GM19455 (cell line): ENCODE data around the gene TRIM66.

Experiments used
- ATAC-seq: cut with Tn5 transposase; IDR thresholded peaks from one replicate; pipeline ENCODE4 v1.9.1; 2021; ENCODE audit not compliant: unreplicated experiment

Gene TRIM66

DNA sequence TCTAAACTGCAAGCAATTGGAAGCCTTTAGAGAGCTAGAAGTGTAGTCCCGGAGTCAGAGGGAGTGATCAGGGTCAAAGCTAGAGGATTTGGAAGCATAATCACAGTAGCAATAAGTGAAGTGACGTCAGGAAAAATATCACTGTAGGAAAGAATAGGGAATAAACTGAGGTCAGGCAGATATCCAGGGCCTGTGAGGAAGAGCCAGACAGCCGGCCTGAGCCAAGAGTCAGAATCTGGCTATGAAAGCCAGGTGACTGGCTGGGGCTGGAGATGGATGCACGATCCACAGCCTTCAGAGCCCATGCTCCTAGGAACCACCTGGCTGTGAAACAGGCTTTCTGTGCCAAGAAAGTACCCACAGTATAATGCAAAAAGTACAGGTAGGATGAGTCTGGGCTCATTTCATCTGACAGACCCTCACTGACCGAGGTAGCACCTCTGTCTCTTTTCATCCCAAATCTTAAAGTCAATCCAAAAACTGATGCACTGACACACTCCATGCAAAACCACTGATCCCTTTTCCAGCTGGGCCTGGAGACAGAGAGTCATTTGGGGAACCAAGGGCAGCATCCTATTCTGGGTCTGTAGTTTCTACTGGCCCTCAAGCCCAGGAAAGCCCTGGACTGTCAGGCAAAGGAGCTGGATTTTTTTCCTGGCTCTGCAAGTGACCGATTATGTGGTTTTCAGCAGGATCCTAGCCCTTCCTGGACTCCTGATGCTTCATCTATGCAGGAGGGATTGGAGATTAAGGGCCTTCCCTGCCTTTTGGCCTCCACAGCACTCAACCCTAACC is 21.3 kb downstream of the TRIM66 start:
- ATAC-seq, result no peak

DNA sequence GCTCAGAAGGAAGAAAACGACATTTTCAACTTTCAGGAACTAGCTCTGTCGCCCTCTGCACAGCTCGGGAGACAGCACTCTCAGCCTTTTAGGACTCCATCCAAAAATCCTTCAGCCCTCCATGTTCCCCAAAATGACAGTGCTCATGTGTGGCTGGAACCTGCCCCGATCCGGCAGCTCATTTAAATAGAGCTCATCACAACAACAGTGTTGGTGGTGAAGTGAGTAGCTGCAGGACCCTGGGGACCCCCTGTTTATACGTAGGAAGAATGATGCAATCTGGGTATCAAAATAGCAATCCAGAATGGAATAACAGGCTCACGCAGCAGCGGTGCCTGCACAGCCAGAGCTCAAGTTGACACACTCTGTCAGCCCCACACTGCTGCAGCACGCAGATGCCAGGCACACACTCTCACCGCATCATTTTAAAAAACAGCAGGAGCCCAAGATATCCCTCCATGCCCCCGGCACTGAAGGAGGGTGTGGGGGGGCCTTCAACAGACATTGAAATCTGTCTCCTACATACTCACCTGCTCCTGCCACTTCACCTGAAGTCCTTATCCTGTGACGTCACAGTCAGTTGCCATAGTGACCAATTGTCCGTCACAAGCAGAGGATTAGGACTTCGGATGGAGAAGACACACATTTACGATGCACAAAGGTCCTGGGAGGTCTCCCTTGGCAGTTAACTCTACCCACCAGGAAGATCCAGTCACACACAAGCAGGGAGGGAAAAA is 24.0 kb downstream of the TRIM66 start:
- ATAC-seq, result no peak

DNA sequence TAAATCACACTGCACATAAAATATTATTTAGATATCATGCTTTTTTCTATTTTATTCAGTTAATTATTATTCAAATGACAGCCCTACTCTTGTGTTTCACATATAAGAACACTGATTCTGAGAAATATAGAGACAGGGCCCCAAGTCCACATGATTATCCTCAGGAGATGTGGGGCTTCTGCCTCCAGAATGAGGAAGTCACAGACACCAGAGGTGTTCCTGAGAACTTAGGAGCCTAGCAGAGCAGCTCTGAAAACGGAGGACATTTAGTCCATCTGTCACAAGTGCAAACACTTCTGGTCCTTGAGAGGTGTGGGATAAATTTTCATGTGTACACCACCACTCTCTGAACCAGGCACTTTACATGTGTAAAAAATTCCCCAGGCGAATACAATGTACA is 26.2 kb downstream of the TRIM66 start:
- ATAC-seq, result no peak

DNA sequence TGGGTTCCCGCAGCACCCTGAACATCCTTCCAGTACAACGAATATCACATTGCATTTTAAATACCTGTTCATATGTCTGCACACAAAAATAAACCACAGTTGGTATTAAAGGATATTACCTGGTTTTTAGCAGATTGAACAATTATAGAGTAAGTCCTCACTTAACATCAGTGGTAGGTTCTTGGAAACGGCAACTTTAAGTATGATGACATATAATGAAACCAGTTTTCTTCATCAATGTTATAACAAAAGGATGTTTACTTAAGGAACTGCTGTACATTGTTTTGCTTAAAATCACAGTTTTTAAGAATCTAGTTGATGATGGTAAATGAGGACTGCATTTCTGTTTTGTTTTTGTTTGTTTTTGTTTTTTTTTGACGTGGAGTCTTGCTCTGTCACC is 28.0 kb downstream of the TRIM66 start:
- ATAC-seq, result no peak

DNA sequence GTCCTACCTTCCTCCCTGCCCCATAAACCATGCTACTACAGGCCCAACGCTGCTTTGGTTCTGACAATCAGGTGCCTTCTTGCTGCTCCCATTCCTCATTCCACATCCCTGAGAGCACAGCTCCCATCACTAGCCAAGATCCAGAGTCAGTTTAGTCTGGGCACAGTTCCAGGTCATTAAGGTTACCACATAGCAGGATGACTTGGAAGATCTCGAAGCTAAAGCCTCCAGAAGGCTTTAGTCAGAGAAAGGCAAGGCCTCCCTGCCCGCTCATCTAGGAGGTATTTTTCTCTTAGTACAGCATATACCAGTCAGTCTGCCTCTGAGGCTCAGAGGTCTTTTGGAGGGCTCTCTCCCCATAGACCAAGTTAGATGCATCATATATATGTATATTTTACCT is 30.3 kb downstream of the TRIM66 start:
- no peak for ATAC-seq

DNA sequence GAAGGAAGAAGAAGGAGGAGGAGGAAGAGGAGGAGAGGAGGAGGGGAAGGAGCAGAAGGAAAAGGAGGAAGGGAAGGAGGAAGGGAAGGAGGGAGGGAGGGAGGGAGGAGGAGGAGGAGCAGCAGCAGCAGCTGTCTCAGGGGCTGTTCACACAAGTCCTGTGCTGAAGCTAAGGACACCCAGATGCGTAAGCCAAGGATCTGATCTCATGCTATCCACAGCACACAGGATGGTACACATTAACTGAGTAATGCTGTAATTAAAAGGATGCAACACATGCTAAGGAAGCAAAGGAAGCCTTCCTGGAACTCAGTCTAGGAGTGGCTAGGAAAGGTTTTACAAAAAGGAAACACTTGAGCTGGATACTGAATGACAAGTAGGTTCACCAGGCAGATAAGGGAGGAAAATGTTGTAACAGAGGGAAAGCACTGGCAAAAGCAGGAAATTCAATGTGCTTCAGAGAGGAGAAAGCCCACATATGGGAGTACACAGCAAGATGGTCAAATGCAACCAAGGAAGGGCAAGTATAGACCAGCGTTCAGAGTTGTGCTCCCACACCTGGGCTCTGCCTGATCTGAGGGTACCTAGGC is 32.0 kb downstream of the TRIM66 start:
- no peak for ATAC-seq

DNA sequence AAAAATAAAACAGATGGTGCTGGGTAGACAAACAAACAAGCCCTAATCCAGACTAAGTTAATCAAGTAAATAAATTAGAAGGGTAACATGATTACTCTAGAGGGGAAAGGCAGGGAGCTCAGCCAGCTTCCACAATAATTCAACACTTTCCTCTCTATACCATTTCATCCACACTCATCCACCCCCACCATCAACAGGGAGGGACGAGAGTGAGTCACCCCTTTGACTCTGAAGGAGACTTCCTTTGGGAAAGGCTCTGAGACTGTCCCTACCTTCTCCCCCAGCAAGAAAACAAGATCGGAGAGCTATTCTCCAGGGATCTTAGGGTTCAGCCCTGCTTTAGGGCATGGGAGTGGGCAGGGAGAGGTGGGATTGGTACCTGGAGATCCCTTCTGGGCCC is 33.1 kb downstream of the TRIM66 start:
- no peak for ATAC-seq

DNA sequence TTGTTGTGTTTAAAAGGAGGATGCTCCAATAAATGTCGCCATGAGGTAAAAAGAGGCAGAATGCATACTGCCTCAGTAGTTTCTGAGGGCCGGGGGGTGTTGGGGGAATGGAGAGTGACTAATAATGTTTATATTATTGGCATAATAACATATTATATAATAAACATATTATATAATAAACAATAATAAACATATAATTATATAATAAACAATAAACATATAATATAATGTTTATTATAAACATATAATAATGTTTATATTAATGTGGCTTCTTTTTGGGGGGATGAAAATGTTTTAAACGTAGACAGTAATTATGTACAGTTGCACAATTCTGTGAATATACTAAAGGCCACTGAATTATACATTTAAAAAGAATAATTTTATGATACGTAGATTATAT is 35.6 kb downstream of the TRIM66 start:
- no peak for ATAC-seq

DNA sequence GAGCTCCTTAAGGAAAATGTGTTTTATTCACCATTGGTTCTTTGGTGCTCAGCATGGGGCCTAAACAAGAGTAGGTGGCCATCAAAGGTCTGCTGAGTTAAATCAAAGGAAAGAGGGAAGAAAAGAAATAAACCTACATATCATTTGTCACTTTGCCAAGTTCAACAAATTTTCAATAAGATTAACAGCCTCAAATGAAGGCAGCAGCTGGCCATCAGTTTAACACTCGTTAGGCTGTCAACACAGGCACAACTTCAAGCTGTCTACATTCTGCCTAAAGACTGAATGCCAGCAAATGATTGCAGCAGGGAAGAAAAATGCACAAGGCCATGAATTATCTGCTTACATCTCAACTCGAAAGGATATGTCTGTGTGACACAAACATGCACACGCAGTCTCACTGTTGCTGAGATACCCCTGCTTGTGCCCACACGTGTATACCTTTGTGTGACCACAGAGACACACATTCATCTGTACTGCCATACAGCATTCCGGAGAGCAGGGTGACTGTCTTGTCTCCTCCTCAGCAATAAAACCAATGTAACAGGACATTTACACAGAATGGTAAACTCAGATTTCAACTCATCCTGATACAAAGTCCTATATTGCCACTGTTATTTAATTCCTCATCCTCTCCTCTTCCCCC is 40.1 kb downstream of the TRIM66 start:
- ATAC-seq, result no peak

DNA sequence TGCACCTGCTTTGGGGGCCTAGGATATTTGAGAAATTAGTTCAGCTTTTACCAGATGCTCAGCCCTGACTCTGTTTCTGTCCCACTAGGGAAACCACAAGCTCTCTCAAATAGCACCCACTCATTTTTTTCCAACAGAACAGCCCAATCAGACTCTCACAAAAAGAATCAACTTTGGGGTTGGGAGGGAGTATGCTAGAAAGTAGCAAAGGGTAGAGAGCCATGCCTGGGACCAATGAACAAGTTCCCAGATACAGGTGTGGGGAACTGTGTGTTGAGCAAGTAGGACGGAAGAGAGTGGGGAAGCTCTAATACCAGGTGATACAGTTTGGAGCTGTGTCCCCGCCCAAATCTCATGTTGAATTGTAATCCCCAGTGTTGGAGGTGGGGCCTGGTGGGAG is 41.1 kb downstream of the TRIM66 start:
- no peak for ATAC-seq

DNA sequence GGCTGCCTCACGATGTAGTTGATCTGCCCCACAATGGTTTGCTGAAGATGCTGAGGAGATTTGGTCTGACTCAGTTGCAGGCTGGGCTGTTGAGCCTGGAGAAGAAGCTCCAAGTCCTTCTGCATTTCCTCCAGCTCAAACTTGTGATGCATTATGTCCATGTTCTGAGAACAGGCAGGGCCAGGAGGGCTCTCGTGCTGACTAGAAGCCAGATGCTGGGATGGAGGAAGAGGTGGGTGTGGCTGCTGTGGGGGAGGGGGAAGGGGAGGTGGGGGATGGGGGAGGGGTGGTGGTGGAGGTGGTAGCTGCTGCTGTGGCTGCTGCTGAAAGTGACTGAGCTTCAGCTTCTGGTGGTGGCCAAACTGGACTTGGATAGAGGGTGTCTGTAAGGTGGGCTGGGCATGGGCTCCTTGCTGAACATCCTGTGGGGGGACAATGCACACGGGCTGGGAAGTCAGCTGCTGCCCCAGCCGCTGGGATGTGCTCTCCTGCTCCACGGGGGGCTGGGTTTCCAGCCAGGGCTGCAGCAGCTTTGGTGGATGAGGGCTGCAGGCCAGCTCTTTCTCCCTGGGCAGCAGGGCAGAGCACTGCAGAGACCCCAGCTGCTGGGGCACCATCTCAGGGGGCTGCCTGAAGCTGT is 42.1 kb downstream of the TRIM66 start:
- ATAC-seq, result no peak

DNA sequence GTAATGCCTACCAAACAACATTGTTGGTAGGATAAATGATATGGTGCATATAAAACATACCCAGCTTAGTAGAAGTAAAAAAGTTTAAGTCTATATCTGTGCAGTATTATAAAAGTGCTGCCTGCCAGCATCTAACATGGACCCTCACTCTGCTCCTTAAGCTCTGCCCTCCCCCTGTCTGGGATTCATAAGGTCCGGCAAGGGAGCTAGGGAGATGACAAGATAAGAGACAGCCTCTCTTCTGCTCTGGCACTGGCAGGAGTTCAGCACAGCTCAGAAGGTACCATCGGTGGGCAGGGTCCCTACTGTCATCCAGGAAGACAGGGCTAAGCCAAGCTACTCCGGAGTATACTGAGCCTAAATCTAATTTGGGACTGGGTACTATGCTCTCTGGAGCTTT is 42.8 kb downstream of the TRIM66 start:
- no peak for ATAC-seq

DNA sequence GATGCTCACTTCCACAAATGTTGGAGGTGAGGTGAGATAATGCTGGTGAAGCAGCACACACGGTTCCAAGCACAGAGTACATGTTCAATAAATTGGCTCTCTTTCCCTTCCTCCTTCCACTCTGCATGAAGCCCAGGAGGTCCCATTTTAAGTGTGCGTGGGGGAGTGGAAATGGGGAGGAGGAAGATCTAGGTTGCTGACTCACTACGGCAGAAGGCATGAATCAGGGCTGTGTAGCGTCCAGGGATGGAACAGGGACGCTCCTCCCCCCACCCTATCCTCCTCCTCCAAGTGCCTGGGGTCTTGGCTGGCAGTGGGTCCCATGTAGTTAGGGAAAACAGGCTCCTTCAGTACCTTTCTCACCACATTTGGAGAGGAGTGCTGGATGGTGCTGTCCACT is 44.2 kb downstream of the TRIM66 start:
- no peak for ATAC-seq

DNA sequence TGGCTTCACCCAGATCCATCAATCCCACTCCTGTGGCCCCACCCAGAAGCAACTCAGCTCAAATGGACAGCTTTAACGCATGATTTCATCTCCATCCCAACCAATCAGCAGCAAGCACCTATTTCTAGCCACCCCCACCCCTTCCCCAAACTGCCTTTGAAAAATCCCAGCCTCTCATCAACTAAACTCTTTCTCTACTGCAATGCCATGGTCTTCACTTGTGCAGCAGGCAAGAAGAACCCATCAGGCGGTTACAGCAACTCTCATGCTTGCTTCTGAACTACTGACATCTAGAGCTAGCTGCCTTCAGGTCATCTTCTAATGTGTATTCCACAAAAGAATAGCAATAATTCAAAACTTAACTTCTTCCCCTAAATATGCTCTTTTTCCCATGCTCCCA is 46.3 kb downstream of the TRIM66 start:
- no peak for ATAC-seq

DNA sequence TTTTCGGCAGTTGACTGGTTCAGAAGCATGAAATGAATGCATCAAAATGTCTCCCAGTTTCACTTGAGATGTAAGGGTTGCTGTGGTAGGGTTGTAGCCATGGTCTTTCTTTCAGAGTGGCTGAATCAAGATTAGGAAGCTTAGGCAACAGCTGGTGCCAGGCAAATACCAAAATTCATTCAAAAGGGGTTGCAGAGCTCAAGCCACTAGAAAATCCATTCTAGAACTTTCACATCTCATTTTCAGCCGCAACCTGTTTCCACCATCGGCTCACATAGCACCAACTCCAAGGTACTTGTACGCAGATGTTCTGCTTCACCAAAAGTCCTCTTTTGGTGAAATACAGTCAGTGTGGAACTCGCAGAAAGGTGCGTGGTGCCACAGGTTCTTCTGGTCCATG is 48.0 kb downstream of the TRIM66 start:
- ATAC-seq, result no peak

DNA sequence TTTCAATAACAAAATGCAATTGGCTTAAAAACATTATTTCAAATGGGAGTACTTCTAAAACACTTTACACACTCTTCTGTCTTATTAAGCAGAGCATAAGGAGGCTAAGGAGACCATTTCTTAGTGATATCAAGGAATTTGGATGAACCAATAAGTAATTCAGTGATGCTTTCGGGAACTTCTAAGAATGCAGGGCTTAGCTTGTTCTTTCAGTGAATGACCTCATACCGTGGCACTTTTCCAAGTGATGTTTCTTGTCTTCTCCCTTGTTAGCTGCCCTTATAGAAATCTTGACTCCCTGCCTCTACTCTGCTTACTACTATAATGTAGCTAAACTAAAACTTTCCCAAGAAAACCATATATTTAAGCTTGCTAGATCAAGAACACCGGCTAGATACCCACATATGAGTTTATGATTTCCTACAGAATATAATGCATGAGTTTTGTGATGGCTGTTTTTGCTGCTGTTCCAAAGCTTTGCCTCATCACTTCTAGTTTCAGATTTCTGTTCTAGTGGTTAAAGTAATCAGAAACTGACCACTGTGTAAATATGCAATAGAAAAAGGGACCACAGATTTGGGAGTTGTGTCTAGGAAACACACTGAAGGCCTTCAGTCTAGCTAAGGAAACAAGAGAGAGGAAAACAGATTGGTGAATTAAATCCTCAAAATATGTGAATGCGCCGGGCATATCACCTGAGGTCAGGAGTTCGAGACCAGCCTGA is 50.9 kb downstream of the TRIM66 start:
- ATAC-seq, result no peak

DNA sequence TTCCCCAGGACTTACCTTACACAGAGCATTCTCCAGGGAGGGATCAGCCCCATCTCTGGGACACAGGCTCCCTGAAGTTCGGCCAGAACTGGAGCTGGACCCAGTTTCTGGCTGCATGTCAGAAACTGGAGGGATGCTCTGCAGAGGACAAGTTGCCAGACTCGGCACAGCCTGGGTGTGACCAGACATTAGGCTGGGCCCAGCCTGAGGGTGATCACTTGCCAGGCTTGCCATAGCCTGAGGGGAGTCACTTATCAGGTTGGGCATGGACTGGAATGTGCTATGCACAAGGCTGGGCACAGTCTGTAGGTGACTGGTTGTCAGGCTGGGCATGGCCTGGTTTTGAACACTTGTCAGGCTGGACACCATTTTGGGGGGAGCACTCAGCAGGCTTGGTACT is 57.8 kb downstream of the TRIM66 start:
- no peak for ATAC-seq

DNA sequence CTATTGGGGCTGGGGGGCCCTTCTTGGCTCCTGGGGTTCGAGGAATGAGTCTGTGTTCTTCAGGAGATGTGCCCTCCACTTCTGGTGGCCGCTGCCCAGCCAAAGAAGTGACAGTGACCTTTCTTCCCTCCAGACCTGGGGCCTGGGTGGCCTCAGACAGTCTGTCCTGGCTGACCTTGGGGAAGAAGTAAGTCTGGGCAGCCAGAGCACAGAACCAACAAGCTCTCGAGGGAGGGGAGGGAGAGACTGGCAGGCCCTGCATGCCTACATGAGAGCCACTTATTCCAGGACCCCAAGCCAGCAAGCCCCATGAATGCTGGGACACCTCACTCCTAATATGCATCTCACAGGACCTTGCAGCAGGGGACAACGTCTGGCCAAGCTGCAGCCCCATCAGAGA is 61.3 kb downstream of the TRIM66 start:
- no peak for ATAC-seq

DNA sequence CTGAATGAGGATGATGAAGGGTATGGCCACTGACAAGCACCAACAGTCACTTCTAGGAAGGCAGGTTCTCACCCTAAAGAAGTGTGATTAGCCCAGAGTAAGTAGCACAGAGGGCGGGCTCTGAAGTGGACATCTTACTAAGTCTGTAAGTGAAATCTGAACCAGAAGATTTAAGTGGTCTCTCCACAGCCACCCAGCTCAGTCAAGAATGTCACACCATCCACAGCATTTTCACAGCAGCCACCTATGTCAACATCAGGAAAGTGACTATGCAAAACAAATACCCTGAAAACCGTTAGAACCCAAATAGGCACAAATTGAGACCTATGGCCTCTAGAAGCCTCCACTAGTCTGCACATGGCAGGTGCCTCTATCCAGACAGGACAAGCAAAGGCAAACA is 65.4 kb downstream of the TRIM66 start:
- ATAC-seq, result no peak

DNA sequence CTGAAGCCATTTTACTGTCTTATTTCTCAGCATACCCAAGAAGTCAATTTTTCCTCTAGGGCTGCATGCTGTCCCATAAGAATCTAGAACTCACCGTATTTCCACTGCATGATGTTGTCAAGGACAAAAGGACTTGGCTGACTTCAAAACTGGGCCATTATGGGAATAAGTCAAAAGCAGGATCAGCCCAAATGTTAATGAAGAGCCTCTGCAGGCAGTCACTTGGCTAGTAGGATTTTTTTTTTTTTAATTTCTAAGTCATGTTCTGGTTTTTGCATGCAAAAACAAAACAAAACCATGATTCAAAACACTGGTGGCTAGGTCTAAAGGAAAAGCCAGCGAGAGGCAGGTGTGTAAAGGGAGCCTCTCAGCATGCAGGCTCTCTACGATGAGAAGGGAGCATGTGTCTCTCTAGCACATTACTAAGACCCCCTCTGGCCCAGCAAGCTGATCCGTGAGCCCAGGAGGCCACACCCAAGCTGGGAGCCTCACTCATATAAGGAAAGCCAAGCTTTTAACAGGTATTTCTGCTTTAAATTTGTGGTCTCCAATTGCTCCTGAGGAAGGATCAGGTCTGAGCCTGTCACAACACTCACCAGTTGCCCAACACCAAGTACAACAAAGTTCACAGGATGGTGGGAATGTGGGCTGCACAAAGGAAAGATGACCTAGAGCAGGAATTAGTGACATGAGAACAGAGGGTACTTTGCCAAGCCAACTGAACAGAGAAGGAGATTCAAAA is 67.0 kb downstream of the TRIM66 start:
- no peak for ATAC-seq
